Naive thymus-derived CD4-positive, alpha-beta T cell (primary cell): ENCODE measurements around the gene GDF2. TPM values are rescaled to one million over a fixed set of nuclear protein-coding genes. Genes with fewer than 3 reads are reported as not detected.

Source experiments
- ATAC-seq: fragments of 150-1000 bp; cut with Tn5 transposase; 2 replicates; pipeline ENCODE4 v1.10.0; 2021; ENCODE audit warnings: mild to moderate bottlenecking, moderate library complexity
- CTCF ChIA-PET: fragments of 350-600 bp; sonication (Branson Sonifier 250); formaldehyde crosslinking; loops from one replicate; lab custom pipeline; 2021; ENCODE audit warnings: antibody characterized with exemption; lab: Charles Lee
- POLR2A ChIA-PET: fragments of 350-600 bp; sonication (Branson Sonifier 250); formaldehyde crosslinking; loops from one replicate; lab custom pipeline; 2021; ENCODE audit warnings: antibody characterized with exemption, inconsistent platforms; lab: Charles Lee
- DNase-seq, 9 donors: peaks; one replicate each; pipeline versions ENCODE4 v3.0.0 to v3.0.0-alpha.2; 2020 to 2022; ENCODE audit warnings: mixed read lengths in 1 of 9
- H3K27ac ChIP-seq: one replicate; pipeline ENCODE4 v1.7.0; 2013; ENCODE audit warnings: mild to moderate bottlenecking, low read depth, low read length, moderate library complexity
- H3K27me3 ChIP-seq, 2 donors: one replicate each; pipeline ENCODE4 v1.7.0; 2013; ENCODE audit warnings: low read length in 2 of 2, mild to moderate bottlenecking in 2 of 2, moderate library complexity in 2 of 2; ENCODE audit not compliant: control insufficient read depth in 2 of 2, insufficient read depth in 2 of 2
- H3K36me3 ChIP-seq, 3 experiments: 1 replicate in 2 of 3; 2 replicates in 1 of 3; pipeline ENCODE4 v1.7.0; 2013; ENCODE audit warnings: low read length in 3 of 3, mild to moderate bottlenecking in 3 of 3, moderate library complexity in 1 of 3; ENCODE audit not compliant: insufficient read depth in 3 of 3, control insufficient read depth in 2 of 3
- H3K4me1 ChIP-seq, 2 donors: one replicate each; pipeline ENCODE4 v1.7.0; 2013; ENCODE audit warnings: low read length in 2 of 2, mild to moderate bottlenecking in 2 of 2, moderate library complexity in 1 of 2; ENCODE audit not compliant: control insufficient read depth in 2 of 2, insufficient read depth in 2 of 2
- H3K4me3 ChIP-seq: 2 replicates; pipeline ENCODE4 v1.7.0; 2013; ENCODE audit warnings: mild to moderate bottlenecking, low read length
- H3K9me3 ChIP-seq, 3 experiments: 1 replicate in 2 of 3; 2 replicates in 1 of 3; pipeline ENCODE4 v1.7.0; 2013; ENCODE audit warnings: low read length in 3 of 3; ENCODE audit not compliant: control insufficient read depth in 2 of 3
- H3K27ac Mint-ChIP-seq, 9 donors: one replicate each; pipeline ENCODE4 v1.8.0; 2020 to 2022; ENCODE audit warnings: mixed read lengths in 9 of 9, mild to moderate bottlenecking in 8 of 9, moderate library complexity in 5 of 9, inconsistent platforms in 2 of 9
- H3K27me3 Mint-ChIP-seq, 5 donors: one replicate each; pipeline ENCODE4 v1.8.0; 2021 to 2022; ENCODE audit warnings: mixed read lengths in 5 of 5, mild to moderate bottlenecking in 1 of 5
- H3K36me3 Mint-ChIP-seq, 5 donors: one replicate each; pipeline ENCODE4 v1.8.0; 2020 to 2022; ENCODE audit warnings: mixed read lengths in 5 of 5, mild to moderate bottlenecking in 3 of 5, inconsistent platforms in 1 of 5
- H3K4me1 Mint-ChIP-seq, 7 donors: one replicate each; pipeline ENCODE4 v1.8.0; 2020 to 2022; ENCODE audit warnings: mixed read lengths in 7 of 7, mild to moderate bottlenecking in 3 of 7, inconsistent platforms in 1 of 7
- H3K4me3 Mint-ChIP-seq, 10 donors: one replicate each; pipeline ENCODE4 v1.8.0; 2020 to 2022; ENCODE audit warnings: mild to moderate bottlenecking in 10 of 10, mixed read lengths in 10 of 10, moderate library complexity in 6 of 10, inconsistent platforms in 2 of 10
- H3K9me3 Mint-ChIP-seq, 11 donors: one replicate each; pipeline ENCODE4 v1.8.0; 2020 to 2022; ENCODE audit warnings: mixed read lengths in 11 of 11, mild to moderate bottlenecking in 4 of 11, inconsistent platforms in 1 of 11, moderate library complexity in 1 of 11
- intact Hi-C, 2 donors: fragments of 100-400 bp; cut with micrococcal nuclease; formaldehyde crosslinking; loops; one replicate each; pipeline ENCODE4 v1.15.1; 2023
- polyA plus RNA-seq, 2 donors: library from polyadenylated mRNA; unstranded; fragments of 300-500 nt; fragmentation: Illumina TruSeq; gene quantifications; one replicate each; pipeline ENCODE4 v1.2.3, GENCODE V29; 2021
- total RNA-seq, 6 experiments: library from RNA in 5 of 6; stranded (reverse) in 5 of 6; gene quantifications; 1 replicate in 5 of 6; 2 replicates in 1 of 6; pipeline ENCODE4 v1.2.3 and lab custom pipeline; 2021 to 2026

The GDF2 gene
- total and polyA plus RNA-seq, 7 experiments from 2014 or later = not detected

DNA sequence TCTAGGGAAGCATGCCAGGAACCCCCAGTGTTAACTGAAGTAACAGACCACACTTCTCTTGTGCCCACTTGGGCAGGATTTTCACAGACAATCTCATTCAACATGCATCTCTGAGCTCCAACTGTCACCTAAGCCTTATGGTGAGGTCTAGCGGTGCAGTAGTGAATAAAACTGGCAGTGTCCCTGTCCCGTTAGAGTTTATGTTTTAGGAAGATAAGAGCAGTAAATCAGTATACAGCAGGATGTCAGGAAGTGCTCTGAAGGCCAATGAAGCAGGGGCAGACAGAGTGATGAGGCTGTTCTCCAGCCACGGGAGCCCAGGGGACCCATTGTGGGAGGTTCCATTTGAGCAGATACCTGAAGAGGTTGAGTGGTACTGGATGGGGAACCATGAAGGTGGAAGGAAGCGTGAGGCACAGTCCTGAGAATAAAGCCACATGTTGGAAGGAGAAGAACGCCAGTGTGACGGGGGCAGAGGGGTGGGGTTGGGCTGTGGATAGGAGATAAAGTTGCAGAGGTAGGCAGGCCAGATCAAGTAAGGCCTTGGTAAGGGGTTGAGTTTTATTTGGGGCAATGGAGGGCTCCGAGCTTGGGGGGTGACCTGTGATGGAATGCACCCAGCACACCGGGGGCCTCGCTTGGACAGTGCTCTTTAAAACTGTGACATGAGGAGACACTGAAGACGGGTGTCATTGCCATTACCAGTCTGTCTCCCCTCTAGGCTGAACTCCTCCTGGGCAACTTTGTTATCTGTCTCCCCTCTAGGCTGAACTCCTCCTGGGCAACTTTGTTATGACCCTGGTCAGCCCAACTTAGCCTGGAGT, 15.7 kb upstream of the GDF2 start:
- CTCF ChIA-PET = interaction anchor here (0.7 to 2.4 kb wide), 3 partner anchors 34 to 282 kb away, joined by 3 to 8 read pairs (median 3); no protein-coding TSS in a partner anchor
- Histone ChIP-seq H3K9me3 (no peaks in the 10 kb centered on the region), H3K4me3 (no peak overlapping the region), H3K27me3 (no peaks in the 10 kb centered on the region), H3K36me3 (no peaks in the 10 kb centered on the region), H3K27ac (no peak overlapping the region), H3K4me1 (peaks cover 6 to 26% of the 10 kb centered on the region in 2 donors)
- ATAC-seq = no peak
- Mint-ChIP-seq H3K4me1 (peaks cover 10 to 80% (median 54%) of the 10 kb centered on the region in 7 donors), H3K9me3 (no peaks in the 10 kb centered on the region), H3K36me3 (no peaks in the 10 kb centered on the region), H3K27me3 (peaks cover 0 to 15% (median 0%) of the 10 kb centered on the region in 5 donors), H3K4me3 (peak overlapping the region in 2 of 10 donors; percentile 35 to 56), H3K27ac (peak overlapping the region in 5 of 9 donors; percentile 14 to 83 (median 68))
- POLR2A ChIA-PET = interaction anchor here (0.6 kb wide), 1 partner anchor 41 kb away, joined by 3 read pairs; no protein-coding TSS in a partner anchor
- no peak for DNase-seq
- intact Hi-C loops = no loop called here

DNA sequence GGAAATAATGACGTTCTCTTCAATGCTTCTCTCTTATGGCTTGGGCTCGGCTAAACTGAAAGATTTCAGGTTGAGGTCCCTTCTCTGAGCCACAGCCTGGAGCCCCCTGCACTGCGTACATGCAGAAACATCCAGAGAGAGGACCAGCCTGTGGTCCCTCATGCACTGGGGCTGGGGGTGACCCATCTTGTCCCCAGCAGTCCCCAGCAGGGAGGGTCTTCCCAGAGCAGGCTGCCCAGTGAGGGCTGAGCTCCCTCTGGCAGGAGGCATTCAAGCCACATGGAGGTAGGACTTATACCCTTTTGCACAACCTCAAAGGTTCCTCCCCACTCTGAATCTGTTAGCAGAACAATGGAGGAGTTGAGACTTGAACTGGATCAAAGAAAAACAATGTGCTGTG, 14.9 kb upstream of the GDF2 start:
- Histone ChIP-seq H3K9me3 (no peaks in the 10 kb centered on the region), H3K4me3 (no peak overlapping the region), H3K27ac (no peak overlapping the region), H3K36me3 (no peaks in the 10 kb centered on the region), H3K27me3 (no peaks in the 10 kb centered on the region), H3K4me1 (peaks cover 14 to 30% of the 10 kb centered on the region in 2 donors)
- DNase-seq (no peak), ATAC-seq (no peak)
- intact Hi-C loops = no loop called here
- CTCF ChIA-PET = interaction anchor here (2.4 kb wide), 1 partner anchor 282 kb away, joined by 8 read pairs; no protein-coding TSS in a partner anchor
- no peaks in the 10 kb centered on the region for H3K36me3 Mint-ChIP-seq
- peaks cover 17 to 79% (median 54%) of the 10 kb centered on the region in 7 donors for H3K4me1 Mint-ChIP-seq
- no peak overlapping the region for H3K4me3 Mint-ChIP-seq
- H3K9me3 Mint-ChIP-seq = no peaks in the 10 kb centered on the region
- POLR2A ChIA-PET = interaction anchor here (0.7 kb wide), 1 partner anchor 21 kb away, joined by 3 read pairs; no protein-coding TSS in a partner anchor
- H3K27me3 Mint-ChIP-seq = peaks cover 0 to 7% (median 0%) of the 10 kb centered on the region in 5 donors
- H3K27ac Mint-ChIP-seq = peak overlapping the region in 1 of 9 donors; percentile 64

DNA sequence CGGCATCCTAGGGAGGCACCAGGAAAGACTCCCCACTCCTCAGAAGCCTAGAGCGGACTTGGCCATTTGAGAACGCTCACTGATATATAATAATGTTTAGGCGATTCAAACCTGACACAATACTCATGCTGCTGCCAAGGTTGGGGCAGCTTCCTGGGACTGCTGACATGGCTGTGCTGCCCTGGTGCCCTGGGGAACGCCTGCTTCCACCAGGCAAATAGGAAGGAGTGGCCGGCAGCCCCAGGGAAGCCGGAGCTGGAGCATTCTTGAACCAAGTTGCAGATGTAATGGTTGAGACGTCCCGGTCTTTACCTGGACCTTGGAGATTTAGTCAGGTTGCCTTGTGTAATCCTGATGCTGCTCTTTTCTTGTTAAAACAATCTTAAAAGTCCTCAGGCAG, 13.5 kb upstream of the GDF2 start:
- no peak overlapping the region for H3K4me3 ChIP-seq
- intact Hi-C loops = no loop called here

DNA sequence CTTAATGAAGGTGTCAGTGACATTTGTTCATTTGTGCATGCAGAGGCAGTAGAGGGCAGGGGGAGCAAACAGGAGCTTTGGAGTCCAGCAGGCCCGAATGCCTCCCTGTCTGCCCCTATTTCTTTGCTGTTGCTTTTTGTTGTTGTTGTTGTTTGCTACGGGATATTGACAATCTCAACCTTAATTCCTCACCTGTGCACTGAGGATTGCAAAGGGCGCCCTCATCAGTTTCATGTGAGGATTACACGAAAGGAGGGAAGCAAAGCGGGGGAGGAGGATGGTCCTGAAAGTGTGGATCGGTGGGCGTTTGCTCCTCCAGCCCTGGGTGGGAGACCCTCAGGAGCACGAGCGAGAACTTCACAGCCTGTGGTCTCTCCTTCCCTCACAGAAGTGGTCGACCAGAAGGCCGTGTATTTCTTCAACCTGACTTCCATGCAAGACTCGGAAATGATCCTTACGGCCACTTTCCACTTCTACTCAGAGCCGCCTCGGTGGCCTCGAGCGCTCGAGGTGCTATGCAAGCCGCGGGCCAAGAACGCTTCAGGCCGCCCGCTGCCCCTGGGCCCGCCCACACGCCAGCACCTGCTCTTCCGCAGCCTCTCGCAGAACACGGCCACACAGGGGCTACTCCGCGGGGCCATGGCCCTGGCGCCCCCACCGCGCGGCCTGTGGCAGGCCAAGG, 12.7 kb upstream of the GDF2 start:
- no peaks in the 10 kb centered on the region for H3K36me3 Mint-ChIP-seq
- H3K9me3 ChIP-seq = no peaks in the 10 kb centered on the region
- no peak overlapping the region for H3K27ac ChIP-seq
- no peak for DNase-seq
- H3K27ac Mint-ChIP-seq = peak overlapping the region in 7 of 9 donors; percentile 14 to 67 (median 38)
- H3K27me3 ChIP-seq = no peaks in the 10 kb centered on the region
- H3K27me3 Mint-ChIP-seq = peaks cover 0 to 2% (median 0%) of the 10 kb centered on the region in 5 donors
- H3K36me3 ChIP-seq = no peaks in the 10 kb centered on the region
- intact Hi-C loops = loop anchor here in 1 of 2 donors (5.0 kb wide), 1 partner anchor 127 kb away; no protein-coding TSS in a partner anchor
- peaks cover 14 to 31% of the 10 kb centered on the region in 2 donors for H3K4me1 ChIP-seq
- H3K9me3 Mint-ChIP-seq = no peaks in the 10 kb centered on the region
- CTCF ChIA-PET = interaction anchor here (0.6 to 2.4 kb wide), 5 partner anchors 9 to 285 kb away, joined by 3 to 8 read pairs (median 3); partner anchors contain the start of gene GDF10
- H3K4me3 Mint-ChIP-seq = peak overlapping the region in 2 of 10 donors; percentile 14 to 37
- H3K4me3 ChIP-seq = no peak overlapping the region
- ATAC-seq = no peak
- peaks cover 17 to 65% (median 48%) of the 10 kb centered on the region in 7 donors for H3K4me1 Mint-ChIP-seq
- POLR2A ChIA-PET = interaction anchor here (3.3 kb wide), 1 partner anchor 261 kb away, joined by 31 read pairs; no protein-coding TSS in a partner anchor

More for the DNA sequence above, 13.5 kb upstream of the GDF2 start:
- Mint-ChIP-seq H3K27me3 (peaks cover 0 to 2% (median 0%) of the 10 kb centered on the region in 5 donors), H3K9me3 (no peaks in the 10 kb centered on the region), H3K4me1 (peaks cover 17 to 65% (median 49%) of the 10 kb centered on the region in 7 donors), H3K27ac (peak overlapping the region in 4 of 9 donors; percentile 14 to 65 (median 28)), H3K4me3 (peak overlapping the region in 1 of 10 donors; percentile 37), H3K36me3 (no peaks in the 10 kb centered on the region)
- POLR2A ChIA-PET = no interaction called here
- ATAC-seq (no peak), DNase-seq (no peak)
- CTCF ChIA-PET = interaction anchor here (2.4 kb wide), 1 partner anchor 284 kb away, joined by 8 read pairs; no protein-coding TSS in a partner anchor
- Histone ChIP-seq H3K36me3 (no peaks in the 10 kb centered on the region), H3K27me3 (no peaks in the 10 kb centered on the region), H3K27ac (no peak overlapping the region), H3K9me3 (no peaks in the 10 kb centered on the region), H3K4me1 (peaks cover 14 to 31% of the 10 kb centered on the region in 2 donors)

DNA sequence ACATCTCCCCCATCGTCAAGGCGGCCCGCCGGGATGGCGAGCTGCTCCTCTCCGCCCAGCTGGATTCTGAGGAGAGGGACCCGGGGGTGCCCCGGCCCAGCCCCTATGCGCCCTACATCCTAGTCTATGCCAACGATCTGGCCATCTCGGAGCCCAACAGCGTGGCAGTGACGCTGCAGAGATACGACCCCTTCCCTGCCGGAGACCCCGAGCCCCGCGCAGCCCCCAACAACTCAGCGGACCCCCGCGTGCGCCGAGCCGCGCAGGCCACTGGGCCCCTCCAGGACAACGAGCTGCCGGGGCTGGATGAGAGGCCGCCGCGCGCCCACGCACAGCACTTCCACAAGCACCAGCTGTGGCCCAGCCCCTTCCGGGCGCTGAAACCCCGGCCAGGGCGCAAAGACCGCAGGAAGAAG, 12.2 kb upstream of the GDF2 start:
- Mint-ChIP-seq H3K4me3 (peak overlapping the region in 1 of 10 donors; percentile 82), H3K9me3 (no peaks in the 10 kb centered on the region), H3K36me3 (no peaks in the 10 kb centered on the region), H3K27me3 (peaks cover 0 to 2% (median 0%) of the 10 kb centered on the region in 5 donors), H3K27ac (peak overlapping the region in 1 of 9 donors; percentile 94), H3K4me1 (peaks cover 17 to 61% (median 47%) of the 10 kb centered on the region in 7 donors)
- intact Hi-C loops = loop anchor here in 1 of 2 donors (5.0 kb wide), 1 partner anchor 128 kb away; no protein-coding TSS in a partner anchor
- H3K27ac ChIP-seq = no peak overlapping the region
- POLR2A ChIA-PET = interaction anchor here (1.7 to 3.3 kb wide), 3 partner anchors 7 to 262 kb away, joined by 8 to 31 read pairs (median 13); no protein-coding TSS in a partner anchor
- CTCF ChIA-PET = interaction anchor here (0.6 to 6.4 kb wide), 9 partner anchors 10 to 285 kb away, joined by 3 to 155 read pairs (median 4); partner anchors contain the start of gene GDF10
- no peaks in the 10 kb centered on the region for H3K36me3 ChIP-seq
- no peaks in the 10 kb centered on the region for H3K27me3 ChIP-seq
- DNase-seq (no peak), ATAC-seq (no peak)
- no peak overlapping the region for H3K4me3 ChIP-seq
- H3K4me1 ChIP-seq = peaks cover 14 to 31% of the 10 kb centered on the region in 2 donors
- no peaks in the 10 kb centered on the region for H3K9me3 ChIP-seq
